HG03045 (cell line): ENCODE measurements around the gene SLC1A6.
"Not testable (repeated sequence)": the region's sequence is repeated elsewhere in the genome, so short reads cannot be mapped to it uniquely, and the experiment has no call there.

ENCODE experiments used
- ATAC-seq: cut with Tn5 transposase; IDR thresholded peaks from one replicate; pipeline ENCODE4 v1.9.1; 2021; ENCODE audit warnings: mild to moderate bottlenecking, moderate library complexity; ENCODE audit not compliant: unreplicated experiment

Gene SLC1A6

DNA sequence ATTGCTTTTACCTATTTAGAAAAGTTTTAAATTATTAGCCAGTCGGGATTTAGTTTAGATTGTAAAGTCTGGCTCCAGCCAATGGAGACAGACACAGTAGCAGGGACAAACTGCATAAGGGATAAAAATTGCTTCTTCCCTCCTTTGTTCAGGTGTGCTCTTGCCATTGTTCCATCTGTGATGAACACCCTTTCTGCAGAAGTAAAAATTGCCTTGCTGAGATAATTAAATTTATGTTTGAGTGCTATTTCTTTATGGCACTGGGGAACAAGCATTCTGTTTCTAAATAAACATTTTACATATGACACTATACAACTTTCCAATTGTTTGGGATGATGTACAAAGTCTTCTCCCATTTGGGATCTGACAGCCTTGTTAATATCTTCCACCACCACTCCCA is 20.4 kb downstream of the SLC1A6 start:
- ATAC-seq = no peak

DNA sequence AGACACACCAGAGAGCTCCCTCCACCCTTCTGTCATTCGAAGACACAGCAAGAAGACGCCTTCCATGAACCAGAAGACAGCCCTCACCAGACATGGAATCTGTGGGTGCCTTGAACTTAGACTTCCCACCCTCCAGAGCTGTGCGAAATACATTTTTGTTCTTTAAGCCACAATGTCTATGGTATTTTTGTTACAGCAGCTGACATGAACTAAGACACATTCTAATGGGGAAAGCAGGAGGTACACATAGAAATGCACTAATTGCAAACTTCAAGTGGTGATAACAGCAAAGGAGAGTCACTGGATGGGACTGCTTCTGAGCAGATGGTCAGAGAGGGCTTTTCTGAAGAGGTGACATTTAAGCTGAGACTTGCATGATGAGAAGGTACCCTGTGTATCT is 22.2 kb downstream of the SLC1A6 start:
- ATAC-seq = no peak

DNA sequence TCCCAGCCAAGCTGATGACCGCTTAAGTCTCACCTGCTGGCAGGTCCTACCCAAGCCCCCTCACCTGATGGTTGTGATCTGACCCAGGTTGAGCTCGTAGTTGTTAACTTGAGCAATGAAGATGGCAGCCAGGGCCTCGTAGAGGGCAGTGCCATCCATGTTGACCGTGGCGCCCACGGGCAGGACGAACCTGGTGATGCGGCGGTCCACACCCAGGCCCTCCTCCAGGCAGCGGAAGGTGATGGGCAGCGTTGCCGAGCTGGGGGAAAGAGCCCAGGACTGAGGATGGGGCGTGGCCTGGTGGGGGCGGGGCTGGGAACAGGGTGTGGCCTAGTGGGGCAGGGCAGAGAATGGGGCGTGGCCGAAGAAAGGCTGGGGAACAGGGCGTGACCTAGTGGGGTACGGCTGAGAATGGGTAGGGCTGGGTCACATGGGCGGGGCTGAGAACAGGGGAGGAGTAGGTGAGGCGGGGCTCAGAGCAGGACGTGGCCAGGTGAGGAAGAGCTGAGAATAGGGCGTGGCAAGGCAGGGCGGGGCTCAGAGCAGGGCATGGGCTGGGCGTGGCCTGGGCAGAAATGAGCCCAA is 25.5 kb downstream of the SLC1A6 start:
- ATAC-seq = no peak

DNA sequence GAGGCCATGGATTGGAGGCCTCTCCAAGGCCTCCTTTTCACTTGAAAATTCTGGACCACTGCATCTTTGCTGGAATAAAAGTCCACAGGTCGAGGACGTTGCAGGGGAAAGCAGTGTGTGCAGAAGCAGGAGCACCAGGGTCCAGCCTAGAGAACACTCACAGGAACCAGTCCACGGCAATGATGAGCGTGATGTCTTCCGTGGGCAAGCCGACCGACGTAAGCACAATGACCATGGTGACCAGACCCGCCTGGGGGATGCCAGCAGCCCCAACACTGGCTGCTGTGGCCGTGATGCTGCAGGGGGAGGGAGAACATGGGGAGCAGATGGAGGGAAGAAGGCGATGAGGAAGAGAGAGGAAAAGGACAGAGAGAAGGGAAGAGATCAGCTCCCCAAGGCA is 26.9 kb downstream of the SLC1A6 start:
- no peak for ATAC-seq

DNA sequence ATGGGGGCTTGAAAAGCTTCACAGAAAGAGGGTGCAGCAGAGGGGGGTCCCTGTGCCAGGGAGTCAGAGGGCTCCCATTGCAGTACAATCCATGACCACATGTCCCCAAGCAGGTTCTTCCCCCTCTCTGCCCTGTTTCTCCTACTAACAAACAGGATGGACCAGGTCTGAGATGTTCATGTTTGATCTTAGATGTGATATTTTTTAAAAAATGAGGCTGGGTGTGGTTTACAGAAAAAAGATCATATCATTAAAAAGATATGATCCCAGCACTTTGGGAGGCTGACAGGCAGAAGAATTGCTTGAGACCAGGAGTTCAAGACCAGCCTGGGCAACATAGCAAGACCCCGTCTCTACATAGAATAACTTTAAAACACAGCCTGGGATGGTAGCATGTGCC is 29.2 kb downstream of the SLC1A6 start:
- ATAC-seq = no peak

DNA sequence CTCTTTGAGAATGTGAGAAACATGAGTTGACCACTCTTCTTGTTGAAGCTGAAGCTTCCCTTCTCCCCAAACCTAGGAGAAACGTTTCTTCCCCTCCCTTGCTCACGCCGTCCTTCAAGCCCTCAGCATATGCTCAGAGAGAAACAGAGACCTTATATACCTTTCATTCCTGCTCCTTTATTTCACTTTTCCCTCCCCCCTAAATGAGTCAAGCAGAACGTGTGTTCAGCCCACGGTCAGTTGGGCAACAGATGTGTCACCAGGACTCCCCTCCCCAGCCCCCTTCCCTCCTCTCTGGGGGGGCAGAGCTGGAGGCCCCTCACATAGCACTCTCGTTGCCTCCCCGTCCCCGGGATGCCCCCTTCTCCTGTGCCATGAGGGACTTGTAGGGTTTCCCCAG is 29.8 kb downstream of the SLC1A6 start:
- no peak for ATAC-seq

DNA sequence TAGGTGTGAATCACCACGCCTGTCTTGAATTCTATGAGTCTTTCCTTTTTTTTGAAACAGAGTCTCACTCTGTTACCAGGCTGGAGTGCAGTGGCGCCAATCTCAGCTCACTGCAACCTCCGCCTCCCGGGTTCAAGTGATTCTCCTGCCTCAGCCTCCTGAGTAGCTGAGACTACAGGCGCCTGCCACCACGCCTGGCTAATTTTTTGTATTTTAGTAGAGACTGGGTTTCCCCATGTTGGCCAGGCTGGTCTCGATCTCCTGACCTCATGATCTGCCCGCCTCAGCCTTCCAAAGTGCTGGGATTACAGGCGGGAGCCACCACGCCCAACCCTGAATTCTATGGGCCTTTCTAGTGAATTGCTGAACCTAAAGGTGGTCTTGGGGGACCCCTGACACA is 30.3 kb downstream of the SLC1A6 start:
- ATAC-seq = not testable (repeated sequence)

DNA sequence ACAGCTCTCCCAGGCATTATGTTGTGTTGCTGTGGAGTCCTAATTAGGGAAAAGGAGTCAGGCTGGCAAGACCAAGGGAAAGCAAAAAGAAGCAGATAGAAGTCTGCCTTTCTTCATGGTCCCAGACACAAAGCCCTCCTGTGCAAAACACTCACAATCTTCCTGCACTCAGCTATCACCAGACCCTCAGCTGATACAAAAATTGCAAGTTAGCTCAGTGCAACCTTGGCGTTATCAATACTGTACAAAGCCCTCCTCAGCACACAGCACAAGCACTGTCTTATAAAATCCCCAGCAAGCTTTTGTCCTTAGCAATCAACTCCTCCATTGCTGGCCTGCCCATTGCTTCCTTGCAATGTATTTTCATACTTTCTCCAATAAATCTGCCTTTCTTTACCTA is 35.2 kb downstream of the SLC1A6 start:
- ATAC-seq = no peak

DNA sequence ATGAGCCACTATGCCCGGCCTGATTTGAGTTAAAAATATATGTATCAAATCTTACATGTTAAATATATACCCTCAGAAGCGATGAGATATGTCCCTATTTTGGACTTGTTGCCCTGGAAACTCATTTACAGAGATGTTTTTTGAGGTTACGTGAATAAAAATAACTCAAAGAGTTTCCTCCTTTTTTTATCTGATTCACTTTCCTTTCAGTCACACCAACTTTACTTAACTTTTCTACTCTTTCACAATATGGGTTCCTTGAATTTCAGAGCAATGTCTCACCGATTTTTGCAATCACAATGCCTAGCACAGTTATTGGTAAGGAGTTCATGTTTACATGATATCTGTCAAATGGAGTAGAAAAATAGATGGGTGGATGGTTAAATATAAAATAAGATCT is 36.1 kb downstream of the SLC1A6 start:
- ATAC-seq = no peak

DNA sequence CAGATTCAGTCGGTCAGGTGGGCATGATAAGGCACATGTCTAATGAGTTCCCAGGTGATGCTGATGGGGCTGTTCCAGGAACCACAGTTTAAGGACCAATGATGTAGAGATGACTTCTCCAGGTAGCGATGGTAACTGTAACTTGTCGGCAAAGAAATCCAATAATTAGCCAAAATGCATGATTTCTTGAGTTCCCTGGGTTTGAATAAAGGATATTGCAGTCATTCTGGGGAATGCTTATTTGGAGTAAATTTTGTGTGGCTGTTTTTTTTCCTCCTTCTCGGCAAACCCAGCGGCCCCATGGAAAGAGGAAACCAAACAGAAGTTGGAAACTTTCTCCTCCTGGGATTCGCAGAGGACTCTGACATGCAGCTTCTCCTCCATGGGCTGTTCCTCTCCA is 38.5 kb downstream of the SLC1A6 start, which contains the start of gene OR7C2:
Gene OR7C2 (plus strand): TSS at position 301 of the 400 bp plus-strand sequence. CDS start 0 bp downstream, at position 301.
- ATAC-seq = no peak

DNA sequence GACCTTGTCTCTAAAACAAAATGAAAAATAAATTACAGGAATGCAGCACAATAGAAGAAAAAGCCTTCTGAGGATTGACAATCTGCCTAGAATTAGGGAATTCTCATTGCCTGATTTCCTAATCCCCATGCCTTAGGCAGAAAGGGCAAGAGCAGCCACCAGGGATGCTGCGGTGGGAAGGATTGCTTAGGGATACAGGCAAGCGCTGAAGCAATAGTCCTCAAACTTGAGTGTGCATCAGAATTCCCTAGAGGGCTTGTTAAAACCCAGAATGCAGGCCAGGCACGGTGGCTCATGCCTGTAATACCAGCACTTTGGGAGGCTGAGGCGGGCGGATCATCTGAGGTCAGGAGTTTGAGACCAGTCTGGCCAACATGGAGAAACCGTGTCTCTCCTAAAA is 39.4 kb downstream of the SLC1A6 start:
- ATAC-seq = no peak

DNA sequence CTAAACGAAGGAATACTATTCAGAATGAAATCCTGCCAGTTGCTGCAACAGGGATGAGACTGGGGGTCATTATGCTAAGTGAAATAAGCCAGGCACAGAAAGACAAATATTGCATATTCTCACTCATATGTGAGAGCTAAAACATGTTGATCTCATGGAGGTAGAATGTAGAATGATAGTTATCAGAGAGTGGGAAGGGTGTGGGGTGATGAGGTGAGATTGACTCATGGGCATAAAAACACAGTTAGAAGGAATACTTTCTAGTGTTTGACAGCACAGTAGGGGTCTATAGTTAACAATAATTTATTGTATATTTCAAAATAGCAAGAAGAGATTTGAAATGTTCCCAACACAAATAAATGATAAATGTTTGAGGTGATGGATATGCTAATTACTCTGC is 46.2 kb downstream of the SLC1A6 start:
- no peak for ATAC-seq

DNA sequence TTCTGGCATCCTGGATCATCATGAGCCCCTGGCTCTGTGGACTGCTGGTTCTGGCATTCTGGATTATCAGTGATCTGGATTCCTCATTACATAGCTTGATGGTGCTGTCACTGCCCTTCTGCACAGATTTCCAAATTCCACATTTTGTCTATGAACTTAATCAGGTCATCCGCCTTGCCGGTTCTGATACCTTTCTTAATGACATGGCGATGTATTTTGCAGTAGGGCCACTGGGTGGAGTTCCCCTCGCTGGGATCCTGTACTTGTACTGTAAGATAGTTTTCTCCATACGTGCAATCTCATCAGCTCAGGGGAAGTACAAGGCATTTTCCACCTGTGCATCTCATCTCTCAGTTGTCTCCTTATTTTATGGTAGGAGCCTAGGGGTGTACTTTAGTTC is 62.8 kb downstream of the SLC1A6 start:
- ATAC-seq = no peak

DNA sequence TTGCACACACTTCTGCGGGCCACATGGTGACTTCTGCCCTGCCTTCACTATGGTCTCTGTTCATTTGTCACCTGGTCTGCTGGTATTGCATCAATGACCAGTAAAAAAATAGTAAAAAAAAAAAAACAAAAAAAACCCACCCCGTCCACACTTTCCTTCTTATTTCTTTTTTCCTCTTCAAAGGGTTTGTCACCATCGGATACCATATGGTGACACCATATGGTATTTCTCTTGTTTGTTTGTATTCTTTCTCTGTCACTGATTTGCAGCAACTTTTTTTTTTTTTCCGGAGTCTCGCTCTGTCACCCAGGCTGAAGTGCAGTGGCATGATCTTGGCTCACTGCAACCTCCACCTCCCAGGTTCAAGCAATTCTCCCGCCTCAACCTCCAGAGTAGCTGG is 64.5 kb downstream of the SLC1A6 start:
- no peak for ATAC-seq

DNA sequence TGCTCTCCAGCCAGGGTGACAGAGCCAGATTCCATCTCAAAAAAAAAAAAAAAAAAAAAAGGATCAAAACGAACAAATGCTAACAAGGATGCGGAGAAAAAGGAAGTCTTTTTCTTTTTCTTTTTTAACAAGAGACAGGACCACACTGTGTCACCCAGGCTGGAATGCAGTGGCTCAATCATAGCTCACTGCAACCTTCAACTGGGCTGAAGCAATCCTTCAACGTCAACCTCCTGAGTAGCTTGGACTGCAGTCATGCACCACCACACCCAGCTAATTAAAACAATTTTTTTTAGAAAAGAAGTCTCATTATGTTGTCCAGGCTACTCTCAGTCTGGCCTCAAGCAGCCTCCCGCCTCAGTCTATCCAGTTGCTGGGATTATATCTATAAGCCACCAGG is 73.0 kb downstream of the SLC1A6 start:
- ATAC-seq = no peak

DNA sequence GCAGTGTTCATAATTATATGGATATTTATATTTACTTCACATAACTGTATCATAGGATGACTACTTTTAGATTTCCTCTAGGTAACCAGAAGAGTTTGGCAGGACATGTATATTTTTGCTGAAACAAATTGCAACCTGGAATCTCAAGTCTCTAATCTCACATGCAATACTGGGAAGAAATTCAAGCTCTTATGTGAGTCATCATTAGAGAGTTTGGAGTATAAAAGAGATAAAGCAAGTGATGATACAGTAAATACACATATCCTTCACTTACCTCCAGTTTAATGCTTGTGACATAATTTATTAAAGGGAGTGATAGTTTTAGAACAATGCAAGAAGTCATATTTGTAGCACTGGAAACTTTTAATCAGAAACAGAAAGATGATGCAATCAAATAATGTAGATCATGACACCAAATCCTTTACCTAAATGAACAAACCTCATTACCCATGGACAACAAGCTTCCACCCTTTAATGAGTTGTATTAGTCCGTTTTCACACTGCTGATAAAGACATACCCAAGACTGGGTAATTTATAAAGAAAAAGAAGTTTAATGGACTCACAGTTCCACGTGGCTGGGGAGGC is 77.9 kb downstream of the SLC1A6 start:
- no peak for ATAC-seq
